Activated CD4-positive, alpha-beta T cell treated with anti-CD3 and anti-CD28 coated beads, Interleukin-2, amount 50 U/mL, for 48 hours (primary cell): Measurements from ENCODE around the gene PLOD3.
A peak's percentile ranks its signal among the peaks of the same experiment; 100 is the strongest.

ENCODE experiments used
- DNase-seq, 2 experiments: peaks; one replicate each; pipeline ENCODE4 v3.0.0-alpha.2; 2020

The PLOD3 gene

GRCh38 chr7:101175664-101176063 is 41.7 kb downstream of the PLOD3 start:
- DNase-seq, result no peak

- DNase-seq, result no peak
Observed at GRCh38 chr7:101174322-101174854, 43.0 kb downstream of the PLOD3 start.

GRCh38 chr7:101173752-101174244 is 43.6 kb downstream of the PLOD3 start:
- DNase-seq, result peak; percentile 72 to 75

- DNase-seq, result no peak
Observed at GRCh38 chr7:101172854-101173751, 44.3 kb downstream of the PLOD3 start.

- no peak for DNase-seq
Observed at GRCh38 chr7:101172005-101172853, 45.2 kb downstream of the PLOD3 start.

- no peak for DNase-seq
Observed at GRCh38 chr7:101171442-101171837, 45.9 kb downstream of the PLOD3 start.

- DNase-seq, result no peak
Observed at GRCh38 chr7:101170617-101171441, 46.6 kb downstream of the PLOD3 start.

GRCh38 chr7:101169838-101170551 is 47.4 kb downstream of the PLOD3 start:
- peak; percentile 84 to 87 for DNase-seq

GRCh38 chr7:101169110-101169837 is 48.1 kb downstream of the PLOD3 start:
- no peak for DNase-seq

- no peak for DNase-seq
Observed at GRCh38 chr7:101168412-101169049, 48.9 kb downstream of the PLOD3 start.

- DNase-seq, result no peak
Observed at GRCh38 chr7:101167645-101168411, 49.6 kb downstream of the PLOD3 start.

- no peak for DNase-seq
Observed at GRCh38 chr7:101166909-101167644, 50.3 kb downstream of the PLOD3 start.

GRCh38 chr7:101166648-101166908 is 50.8 kb downstream of the PLOD3 start:
- DNase-seq, result no peak

GRCh38 chr7:101165958-101166647 is 51.3 kb downstream of the PLOD3 start:
- DNase-seq, result no peak

- peak; percentile 94 for DNase-seq
Observed at GRCh38 chr7:101165075-101165957, 52.1 kb downstream of the PLOD3 start, which contains the start of gene VGF. Gene VGF, minus strand, starts transcription at chr7:101165569. Its CDS starts 726 bp downstream, at chr7:101164843.

- no peak for DNase-seq
Observed at GRCh38 chr7:101164071-101164840, 53.1 kb downstream of the PLOD3 start.
